HG02763 (cell line): ENCODE data around the gene SLITRK6.
"Not testable (repeated sequence)": the region's sequence is repeated elsewhere in the genome, so short reads cannot be mapped to it uniquely, and the experiment has no call there.

Source experiments
- ATAC-seq: cut with Tn5 transposase; IDR thresholded peaks from one replicate; pipeline ENCODE4 v1.9.1; 2021; ENCODE audit warnings: mild to moderate bottlenecking, moderate library complexity; ENCODE audit not compliant: unreplicated experiment

SLITRK6 gene, protein sequence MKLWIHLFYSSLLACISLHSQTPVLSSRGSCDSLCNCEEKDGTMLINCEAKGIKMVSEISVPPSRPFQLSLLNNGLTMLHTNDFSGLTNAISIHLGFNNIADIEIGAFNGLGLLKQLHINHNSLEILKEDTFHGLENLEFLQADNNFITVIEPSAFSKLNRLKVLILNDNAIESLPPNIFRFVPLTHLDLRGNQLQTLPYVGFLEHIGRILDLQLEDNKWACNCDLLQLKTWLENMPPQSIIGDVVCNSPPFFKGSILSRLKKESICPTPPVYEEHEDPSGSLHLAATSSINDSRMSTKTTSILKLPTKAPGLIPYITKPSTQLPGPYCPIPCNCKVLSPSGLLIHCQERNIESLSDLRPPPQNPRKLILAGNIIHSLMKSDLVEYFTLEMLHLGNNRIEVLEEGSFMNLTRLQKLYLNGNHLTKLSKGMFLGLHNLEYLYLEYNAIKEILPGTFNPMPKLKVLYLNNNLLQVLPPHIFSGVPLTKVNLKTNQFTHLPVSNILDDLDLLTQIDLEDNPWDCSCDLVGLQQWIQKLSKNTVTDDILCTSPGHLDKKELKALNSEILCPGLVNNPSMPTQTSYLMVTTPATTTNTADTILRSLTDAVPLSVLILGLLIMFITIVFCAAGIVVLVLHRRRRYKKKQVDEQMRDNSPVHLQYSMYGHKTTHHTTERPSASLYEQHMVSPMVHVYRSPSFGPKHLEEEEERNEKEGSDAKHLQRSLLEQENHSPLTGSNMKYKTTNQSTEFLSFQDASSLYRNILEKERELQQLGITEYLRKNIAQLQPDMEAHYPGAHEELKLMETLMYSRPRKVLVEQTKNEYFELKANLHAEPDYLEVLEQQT

DNA sequence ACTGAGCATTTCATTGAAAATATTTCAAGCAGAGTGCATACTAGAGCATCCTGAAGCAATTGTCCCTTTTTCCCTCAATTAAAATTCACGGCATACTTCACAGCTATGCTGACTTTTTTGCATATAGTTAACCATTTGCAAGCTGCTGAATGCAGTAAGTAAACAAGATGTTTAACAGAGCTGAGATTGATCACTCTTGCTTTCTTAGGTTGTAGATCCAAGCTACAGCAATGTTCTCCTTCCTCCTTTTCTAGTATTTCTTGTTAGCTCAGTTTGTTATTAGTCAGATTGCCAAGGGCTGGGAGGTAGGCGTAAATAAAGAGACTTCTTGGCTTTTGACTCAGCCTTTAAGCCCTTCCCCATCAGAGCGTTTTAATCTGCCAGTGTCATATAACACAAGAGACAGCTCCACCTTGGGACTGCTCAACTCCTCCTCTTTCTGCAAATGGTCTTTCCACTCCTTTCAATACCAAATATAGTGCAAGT is at the start of gene SLITRK6:
Gene SLITRK6, minus strand, starts transcription at position 323 of the 486 bp plus-strand sequence. CDS start 2,911 bp downstream, outside the sequence.
- no peak for ATAC-seq

DNA sequence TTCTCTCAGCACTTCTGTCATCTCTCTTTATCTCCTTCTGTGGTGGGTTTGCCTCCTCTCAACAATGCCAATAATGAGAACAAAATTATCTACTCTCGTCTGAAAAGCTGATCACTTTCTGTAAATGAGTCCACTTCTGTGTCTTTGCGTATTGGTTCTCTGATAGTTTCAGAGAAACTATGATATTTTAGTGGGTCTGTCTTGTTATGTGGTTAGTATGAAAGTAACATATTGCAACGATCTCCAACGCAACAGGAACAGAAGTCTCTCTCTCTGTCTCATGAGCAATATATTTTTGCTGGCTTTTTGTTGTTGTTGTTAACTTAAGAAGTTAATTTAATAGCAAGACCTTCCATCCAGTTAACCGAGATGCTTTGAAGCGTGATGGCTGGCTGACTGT is 47.8 kb upstream of the SLITRK6 start:
- no peak for ATAC-seq

DNA sequence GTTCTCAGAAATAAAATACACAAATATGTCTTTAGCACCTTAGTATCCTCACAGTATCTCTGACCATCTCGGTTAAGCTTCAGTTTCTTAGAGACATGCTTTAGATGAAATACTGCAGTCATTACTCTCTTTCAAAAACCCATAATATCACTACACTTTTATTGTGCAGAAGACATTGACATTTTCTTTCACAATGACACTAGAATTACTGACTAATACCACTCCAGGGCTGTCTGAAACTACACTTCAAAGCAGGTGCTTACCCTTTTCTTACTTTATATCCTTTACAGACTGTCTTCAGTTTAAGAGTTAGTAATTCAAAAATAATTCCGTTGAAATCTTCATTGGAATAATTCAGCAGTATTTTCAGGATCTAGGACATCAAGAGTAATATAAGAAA is 42.2 kb upstream of the SLITRK6 start:
- ATAC-seq, result no peak

DNA sequence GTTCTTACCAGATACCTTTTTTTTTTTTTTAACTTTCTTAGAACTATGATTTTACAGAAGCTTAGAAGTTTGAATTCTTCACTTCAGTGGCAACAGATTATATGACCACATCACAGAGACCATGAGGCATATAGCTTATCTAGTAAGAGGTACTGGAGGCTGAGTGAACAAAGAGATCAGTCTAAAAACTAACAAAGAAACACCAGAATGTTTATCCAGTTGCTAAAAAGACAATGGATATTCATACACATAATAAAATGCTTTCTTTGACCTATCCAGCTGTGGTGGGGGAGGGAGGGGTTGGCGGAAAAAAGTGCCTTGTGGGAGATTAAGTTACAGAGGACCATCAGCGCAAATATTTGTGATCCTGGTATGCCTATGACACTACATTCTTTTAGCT is 34.7 kb upstream of the SLITRK6 start:
- no peak for ATAC-seq

DNA sequence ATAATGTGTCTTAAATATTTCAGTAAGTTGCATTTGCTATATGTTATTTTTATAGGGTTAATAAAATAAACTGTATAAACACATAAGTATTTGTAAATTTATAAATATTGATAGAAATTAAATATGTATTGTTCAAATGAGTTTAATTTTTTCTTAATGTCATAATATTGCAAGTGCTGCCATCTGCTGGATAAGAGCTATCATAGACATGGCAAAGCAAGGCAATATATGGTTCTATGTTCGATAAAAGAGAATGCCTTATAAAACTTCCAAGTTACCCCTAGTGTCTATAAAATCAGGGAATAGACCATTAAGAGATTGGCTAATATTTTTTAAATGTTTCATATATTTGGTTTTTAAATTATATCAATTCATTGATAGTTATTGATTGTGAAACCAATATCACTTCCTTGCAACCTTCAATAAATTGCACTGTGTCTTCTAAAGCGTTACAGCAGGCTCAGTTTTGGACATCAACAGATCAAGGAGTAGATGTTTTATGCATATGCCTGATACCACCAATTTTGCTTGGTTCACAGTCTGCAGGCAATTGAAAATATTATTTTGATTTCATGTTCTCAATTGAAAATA is 29.0 kb upstream of the SLITRK6 start:
- no peak for ATAC-seq

DNA sequence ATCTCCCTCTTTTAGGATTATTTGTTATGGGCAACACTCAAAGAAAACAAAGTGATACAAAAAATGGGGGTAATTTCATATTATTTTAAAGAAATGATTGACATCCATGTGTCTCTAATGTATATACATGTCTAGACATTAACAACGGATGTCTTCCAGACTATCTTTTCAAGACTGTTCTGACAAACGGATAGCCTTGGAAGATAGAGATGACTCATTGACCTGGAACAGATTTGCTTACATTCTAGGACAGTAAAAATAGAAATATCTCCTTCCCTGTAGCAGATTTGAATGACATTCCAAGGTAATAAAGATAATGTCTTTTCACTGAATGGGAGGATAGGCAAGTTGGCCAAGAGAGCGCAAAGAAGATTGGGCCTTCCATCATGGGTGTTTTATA is 26.2 kb upstream of the SLITRK6 start:
- no peak for ATAC-seq

DNA sequence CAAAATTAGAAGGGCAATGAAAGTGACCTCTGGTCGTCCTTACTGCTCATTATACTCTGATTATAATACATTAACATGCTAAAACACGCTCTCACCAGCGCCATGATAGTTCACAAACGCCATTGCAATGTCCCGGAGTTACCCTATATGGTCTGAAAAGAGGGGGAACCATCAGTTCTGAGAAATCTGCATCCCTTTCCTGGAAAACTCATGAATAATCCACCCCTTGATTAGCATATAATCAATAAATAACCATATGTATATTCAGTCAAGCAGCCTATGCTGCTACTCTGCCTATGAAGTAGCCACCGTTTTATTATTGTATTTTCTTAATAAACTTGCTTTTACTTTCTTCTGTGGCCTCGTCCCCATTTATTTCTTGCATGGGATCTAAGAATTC is 24.6 kb upstream of the SLITRK6 start:
- no peak for ATAC-seq

DNA sequence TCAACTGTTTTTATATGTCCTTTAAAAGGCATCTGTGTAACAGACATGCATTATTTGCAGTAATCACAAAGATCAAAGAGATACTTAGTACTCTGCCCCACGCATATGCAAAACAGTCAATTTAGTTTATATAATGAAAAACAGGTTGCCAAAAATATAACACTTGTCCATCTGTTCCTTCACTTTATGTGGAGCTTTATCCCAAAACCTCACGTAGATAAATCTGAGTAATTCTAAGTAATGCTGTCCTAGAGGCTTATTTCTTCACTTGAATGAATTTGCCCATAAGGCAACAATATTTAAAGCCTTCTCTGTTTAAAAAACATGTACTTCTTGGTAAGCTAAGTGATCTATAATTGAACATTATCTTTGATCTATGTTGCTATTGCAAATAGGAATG is 20.3 kb upstream of the SLITRK6 start:
- ATAC-seq, result no peak

DNA sequence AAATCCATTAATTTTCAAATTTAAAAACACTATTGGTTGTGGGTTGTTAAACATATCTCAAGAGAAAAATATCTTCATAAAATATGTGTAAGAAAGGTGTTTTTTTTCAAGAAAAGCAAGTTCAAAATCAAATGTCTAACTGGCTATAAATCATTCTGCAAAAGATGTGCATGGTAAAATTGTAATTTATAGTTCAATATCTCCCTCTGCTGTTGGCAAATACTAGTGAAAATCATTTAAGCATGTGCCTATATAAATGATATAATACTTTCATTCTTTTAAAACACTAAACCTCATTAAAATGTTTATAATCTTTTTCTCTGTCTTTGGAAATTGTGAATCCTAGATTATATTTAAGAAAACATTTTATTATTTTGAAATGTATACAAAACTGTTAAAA is 17.2 kb upstream of the SLITRK6 start:
- ATAC-seq, result no peak

DNA sequence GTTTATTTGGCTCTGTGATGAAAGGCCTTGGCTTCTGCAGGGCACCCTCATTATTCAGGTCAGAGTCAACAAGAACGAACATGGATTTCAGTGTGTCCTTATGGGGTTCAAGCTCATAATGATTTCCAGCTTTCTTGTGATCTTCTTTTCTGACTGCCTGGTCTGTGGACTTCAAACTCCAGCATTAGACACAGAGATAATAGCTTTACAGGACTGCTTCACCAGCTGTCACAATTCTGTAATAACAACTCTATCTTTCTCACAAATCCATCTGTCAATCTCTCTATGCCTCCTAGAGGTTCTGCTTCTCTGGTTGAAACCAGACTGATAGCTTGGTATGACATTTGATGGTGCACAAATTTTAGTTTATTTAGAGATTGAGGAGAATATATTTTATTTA is 13.1 kb upstream of the SLITRK6 start:
- ATAC-seq, result no peak

DNA sequence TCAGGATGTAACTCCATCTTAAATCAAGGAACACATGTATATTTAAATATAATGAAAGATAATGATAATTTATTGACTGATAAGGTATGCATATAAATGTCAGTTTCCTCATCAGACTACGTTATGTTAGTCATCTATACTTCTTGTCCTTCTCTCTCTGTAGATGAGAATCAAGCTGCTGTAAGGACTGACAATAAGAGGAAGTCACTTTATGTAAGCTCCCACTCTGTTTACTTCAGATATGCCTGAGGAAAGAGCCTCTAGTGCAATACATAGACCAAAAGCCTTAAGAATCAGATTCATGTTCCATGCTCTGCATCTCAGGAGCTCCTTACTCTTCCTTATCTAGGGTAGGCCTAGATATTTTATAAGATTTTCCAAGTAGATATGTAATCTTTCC is 9.6 kb upstream of the SLITRK6 start:
- no peak for ATAC-seq

DNA sequence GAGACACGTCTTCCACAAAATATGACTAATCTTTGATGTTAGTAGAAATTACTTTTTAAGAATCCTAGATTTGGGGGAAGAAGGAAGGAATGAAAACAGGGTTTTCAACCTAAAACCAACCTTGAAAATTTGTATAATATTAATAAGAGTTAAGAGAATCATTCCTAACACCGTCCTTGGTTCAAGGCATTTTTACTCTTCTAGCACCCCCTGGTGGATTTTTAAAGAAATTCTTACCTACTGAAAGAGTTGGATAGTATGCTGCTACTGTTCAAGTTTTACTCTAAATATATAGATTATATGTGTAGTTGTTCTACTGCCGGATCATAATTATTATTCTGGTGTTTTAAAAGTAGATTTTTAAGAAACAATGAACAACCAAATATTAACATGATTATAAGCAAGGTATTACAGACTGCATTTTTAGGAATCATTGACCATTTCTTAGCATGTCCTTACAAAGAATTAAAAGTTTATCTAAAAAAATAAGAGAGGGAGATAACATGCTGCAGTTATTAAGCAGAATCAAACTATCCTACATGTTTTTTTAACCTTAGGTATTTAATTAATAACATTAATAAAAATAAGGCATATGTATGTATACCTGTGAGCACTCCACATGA is 7.4 kb upstream of the SLITRK6 start:
- ATAC-seq, result peak; percentile 57

DNA sequence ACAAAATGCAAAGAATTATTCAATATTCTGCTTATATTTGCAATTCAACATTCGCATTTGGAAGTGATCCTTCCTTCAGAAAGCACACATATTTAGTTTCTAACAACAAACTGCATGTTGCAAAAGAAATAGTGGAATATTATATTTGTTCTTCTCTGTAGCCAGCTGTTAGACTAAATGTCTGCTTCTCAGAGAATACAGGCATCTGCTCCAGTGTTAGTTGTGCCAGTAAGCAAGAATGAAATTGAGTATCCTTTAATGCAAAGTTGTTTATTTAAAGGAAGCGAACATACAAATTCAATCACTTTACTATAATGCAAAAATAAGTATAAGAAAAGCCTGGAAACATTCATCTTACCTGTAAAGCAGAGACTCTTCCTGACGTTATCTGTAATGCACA is 663 bp downstream of the SLITRK6 start:
- no peak for ATAC-seq

DNA sequence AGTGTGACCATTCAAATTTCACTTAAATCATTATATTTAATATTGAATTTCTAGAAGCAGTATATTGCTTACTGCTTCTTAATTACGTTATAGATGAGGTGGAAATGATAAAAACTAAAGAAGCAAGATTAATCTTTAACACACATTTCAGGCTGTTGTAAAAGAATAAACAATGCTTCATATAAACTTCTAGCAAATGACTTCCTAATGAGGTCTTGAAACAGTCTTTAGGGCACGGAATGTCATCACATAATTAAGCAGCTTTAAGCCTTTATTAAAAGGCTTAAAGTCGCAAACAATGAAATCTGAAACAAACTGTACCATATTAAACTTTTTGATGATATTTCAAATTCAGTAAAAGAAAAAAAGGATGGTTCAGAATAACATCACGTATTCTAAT is 1.9 kb downstream of the SLITRK6 start:
- ATAC-seq, result no peak

DNA sequence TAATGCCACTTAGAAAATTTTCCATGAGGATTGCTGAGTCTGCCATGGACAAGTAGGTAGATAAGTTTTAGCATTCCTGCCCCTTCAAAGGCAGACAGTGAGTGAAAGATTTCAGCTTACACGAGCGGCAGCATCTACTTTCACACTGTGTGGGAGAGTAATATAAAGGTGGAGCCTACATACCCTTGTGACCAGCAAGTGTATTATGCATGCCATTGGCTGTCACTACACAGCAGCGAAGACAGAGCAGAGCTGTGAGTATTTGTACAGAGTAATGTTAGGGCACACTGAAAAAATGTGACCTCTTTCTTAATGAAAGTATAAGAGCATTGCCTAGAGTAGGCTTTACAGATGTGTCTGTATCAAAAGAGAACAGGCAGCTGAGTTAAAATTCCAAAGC is 14.0 kb downstream of the SLITRK6 start:
- no peak for ATAC-seq

DNA sequence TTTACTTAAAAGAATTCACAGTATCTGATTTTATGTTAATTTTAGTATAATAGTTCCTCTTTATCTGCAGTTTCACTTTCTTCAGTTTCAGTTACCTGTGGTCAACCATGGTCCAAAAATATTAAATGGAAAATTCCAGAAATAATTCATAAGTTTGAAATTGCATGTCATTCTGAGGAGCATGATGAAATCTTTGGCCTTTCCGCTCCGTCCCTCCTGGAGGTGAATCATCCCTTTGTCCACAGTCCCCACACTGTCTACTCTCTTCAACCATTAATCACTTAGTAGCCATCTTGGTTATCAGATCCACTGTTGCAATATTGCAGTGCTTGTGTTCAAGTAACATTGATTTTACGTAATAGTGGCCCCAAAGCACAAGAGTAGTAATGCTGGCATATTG is 26.9 kb downstream of the SLITRK6 start:
- ATAC-seq, result no peak

DNA sequence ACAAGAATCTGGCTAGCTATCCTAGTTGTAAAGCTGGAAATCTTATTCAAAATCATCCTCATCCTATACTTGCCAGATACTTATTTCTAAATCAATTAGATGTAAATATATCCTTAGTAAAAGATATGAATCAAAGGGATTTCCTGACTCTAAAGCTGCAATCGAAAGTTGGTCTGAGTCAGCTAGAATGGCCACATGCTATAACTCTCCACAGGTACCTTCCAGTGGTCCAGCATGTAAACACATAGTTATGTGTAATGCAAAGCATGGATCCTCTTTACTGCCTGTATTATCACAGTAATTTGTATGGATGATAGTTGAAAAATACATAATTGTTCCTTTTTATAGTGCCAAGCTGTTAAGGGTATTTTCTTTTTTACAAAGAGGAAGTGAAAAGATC is 27.4 kb downstream of the SLITRK6 start:
- no peak for ATAC-seq

DNA sequence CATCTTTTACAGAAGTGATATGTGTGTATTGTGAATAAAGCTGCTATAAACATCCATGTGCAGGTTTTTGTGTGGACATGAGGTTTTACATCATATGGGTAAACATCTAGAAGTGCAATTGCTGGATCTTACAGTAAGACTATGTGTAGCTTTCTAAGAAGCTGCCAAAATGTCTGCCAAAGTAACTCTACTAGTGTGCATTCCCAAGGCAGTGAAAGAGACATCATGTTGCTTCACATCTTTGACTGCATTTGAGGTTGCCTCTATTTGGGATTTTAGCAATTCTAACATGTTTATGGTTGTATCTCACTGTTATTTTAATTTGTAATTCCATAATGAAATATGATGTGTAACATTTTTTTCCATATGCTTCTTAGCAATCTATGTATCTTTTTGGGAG is 30.3 kb downstream of the SLITRK6 start:
- no peak for ATAC-seq

DNA sequence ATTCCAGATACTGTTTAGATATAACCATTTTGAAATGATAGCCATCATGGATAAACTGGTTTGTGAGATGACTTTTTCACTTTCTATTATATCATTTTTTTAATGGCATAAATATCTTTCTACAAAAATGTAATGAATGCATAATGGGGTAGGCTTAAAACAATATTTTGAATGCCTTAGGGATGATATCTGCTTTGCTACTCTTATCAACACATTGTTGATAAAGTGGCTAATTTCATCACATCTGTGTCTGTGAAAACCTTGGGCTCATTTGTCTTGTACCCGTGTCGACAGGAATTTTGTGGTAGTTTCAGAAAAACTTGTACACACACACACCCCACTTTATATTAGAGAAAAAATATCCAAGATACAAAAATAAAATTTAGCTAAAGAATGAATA is 44.1 kb downstream of the SLITRK6 start:
- ATAC-seq, result no peak

DNA sequence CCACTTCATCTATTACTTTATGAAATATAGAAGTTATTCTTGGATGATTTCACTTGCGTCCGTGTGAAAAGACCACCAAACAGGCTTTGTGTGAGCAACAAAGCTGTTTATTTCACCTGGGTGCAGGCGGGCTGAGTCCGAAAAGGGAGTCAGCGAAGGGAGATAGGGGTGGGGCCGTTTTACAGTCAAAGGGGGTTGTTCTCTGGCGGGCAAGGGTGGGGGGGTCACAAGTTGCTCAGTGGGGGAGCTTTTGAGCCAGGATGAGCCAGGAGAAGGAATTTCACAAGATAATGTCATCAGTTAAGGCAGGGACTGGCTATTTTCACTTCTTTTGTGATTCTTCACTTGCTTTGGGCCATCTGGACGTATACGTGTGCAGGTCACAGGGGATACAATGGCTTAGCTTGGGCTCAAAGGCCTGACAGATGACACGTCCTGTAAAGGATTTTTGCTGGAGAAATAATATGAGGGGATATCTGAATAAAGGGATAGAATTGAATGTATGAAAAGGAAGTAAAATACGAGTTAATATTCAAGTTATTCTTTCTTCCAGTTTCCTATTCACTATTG is 55.9 kb downstream of the SLITRK6 start:
- ATAC-seq, result not testable (repeated sequence)
